Stomach (tissue), 9 donors: ENCODE results near the gene OR7G3. TPM values are rescaled to one million over a fixed set of nuclear protein-coding genes. Genes with fewer than 3 reads are reported as not detected.

Experiments used
- DNase-seq, 2 donors: peaks; one replicate each; pipeline versions ENCODE4 v3.0.0 to v3.0.0-alpha.2; 2013 to 2019
- H3K27ac ChIP-seq, 5 donors: fragments of 200-600 bp in 4 of 5; sonication (generic) in 4 of 5; one replicate each; pipeline ENCODE4 v1.5.1; 2013 to 2019; ENCODE audit warnings: mild to moderate bottlenecking in 1 of 5, moderate library complexity in 1 of 5
- H3K27me3 ChIP-seq, 3 donors: fragments of 200-600 bp; sonication (generic); one replicate each; pipeline ENCODE4 v1.5.1; 2017 to 2019; ENCODE audit warnings: mixed run types in 1 of 3
- H3K36me3 ChIP-seq, 4 donors: fragments of 200-600 bp; sonication (generic); 1 replicate in 3 of 4; 2 replicates in 1 of 4; pipeline ENCODE4 v1.5.1; 2016 to 2019
- H3K4me1 ChIP-seq, 4 donors: fragments of 200-600 bp; sonication (generic); one replicate each; pipeline ENCODE4 v1.5.1; 2016 to 2019
- H3K4me3 ChIP-seq, 4 donors: fragments of 200-600 bp; sonication (generic) in 3 of 4; one replicate each; pipeline ENCODE4 v1.5.1; 2016 to 2019; ENCODE audit warnings: mild to moderate bottlenecking in 1 of 4
- H3K9me3 ChIP-seq, 4 donors: fragments of 200-600 bp; sonication (generic); one replicate each; pipeline ENCODE4 v1.5.1; 2016 to 2019
- EP300 ChIP-seq: sonication (generic); formaldehyde crosslinking; IDR thresholded peaks from one replicate; pipeline ENCODE4 v1.6.1; 2017; ENCODE audit warnings: antibody characterized with exemption
- POLR2A ChIP-seq, 4 donors: fragments of 450-650 bp; IDR thresholded peaks; one replicate each; pipeline ENCODE4 v1.6.1; 2016; ENCODE audit warnings: antibody characterized with exemption in 4 of 4, control low read depth in 2 of 4, mild to moderate bottlenecking in 1 of 4, moderate library complexity in 1 of 4
- POLR2AphosphoS5 ChIP-seq, 3 donors: sonication (generic); formaldehyde crosslinking; IDR thresholded peaks; one replicate each; pipeline ENCODE4 v1.6.1; 2016; ENCODE audit warnings: antibody characterized with exemption in 3 of 3
- WGBS, 5 donors: extraction: QIAGEN DNeasy Blood & Tissue Kit in 3 of 5; methylation state at CpG; one replicate each; pipeline versions ENCODE4 v1.1.5 to v1.1.7; 2013 to 2018; 5-methylcytosine and 5-hydroxymethylcytosine counted together
- intact Hi-C: fragments of 100-400 bp; cut with DNase I; formaldehyde crosslinking; loops from one replicate; pipeline ENCODE4 v1.15.1; 2023; ENCODE audit warnings: low total_unique reads
- polyA plus RNA-seq, 3 donors: library from polyadenylated mRNA; stranded (reverse); fragments of 200-250 nt; gene quantifications; one replicate each; pipeline ENCODE4 v1.2.3, GENCODE V29; 2013
- total RNA-seq, 5 donors: library from RNA; depleted of rRNA; stranded (reverse); fragments of >200 nt; gene quantifications; one replicate each; pipeline versions ENCODE4 v1.1.0 to v1.2.3, GENCODE V29; 2014 to 2016
- TF ChIP-seq, protein P1 (sequence below), 7 experiments: fragments of 450-650 bp in 4 of 7; fragments of 200-600 bp in 3 of 7; sonication (generic) in 3 of 7; IDR thresholded peaks; one replicate each; pipeline ENCODE4 v1.5.1; 2016 to 2019; ENCODE audit warnings: antibody characterized with exemption in 7 of 7, control low read depth in 2 of 7, mild to moderate bottlenecking in 1 of 7
- donor health status: healthy with polysubstance abuse.
- donor health status: Bipolar disorder and iron deficiency.
- donor health status: healthy.

Gene OR7G3
- total and polyA plus RNA-seq, 8 donors: not detected

DNA sequence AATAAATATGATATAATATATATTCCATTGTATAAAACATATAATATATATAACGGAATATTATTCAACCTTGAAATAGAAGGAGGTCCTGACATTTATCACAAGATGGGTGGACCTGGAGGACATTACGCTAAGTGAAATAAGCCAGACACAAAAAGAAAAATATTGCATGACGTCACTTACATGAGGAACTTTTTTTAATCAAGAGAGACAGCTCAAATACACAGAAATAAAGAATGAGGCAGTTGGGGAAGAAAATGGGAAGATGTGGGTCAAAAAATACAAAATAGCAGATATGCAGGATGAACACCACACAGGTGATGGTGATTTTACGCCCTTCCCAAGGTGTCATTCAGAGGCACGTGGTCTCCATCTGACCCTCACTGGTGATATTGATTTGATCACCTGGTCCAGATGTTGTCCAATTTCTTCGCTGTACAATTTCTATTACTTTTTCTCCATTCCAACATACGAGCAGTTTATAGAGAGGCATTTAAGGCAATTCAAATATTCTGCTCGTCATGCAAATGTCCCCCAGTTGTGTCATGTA is 12.9 kb upstream of the OR7G3 start:
- Histone ChIP-seq H3K27ac (peak overlapping the region; percentile 78 to 93 (median 90)), H3K36me3 (peaks cover 0 to 5% (median 2%) of the 10 kb centered on the region in 4 donors), H3K9me3 (peaks cover 1 to 4% (median 3%) of the 10 kb centered on the region in 4 donors), H3K4me1 (peaks cover 8 to 34% (median 24%) of the 10 kb centered on the region in 4 donors), H3K4me3 (peak overlapping the region; percentile 71 to 85 (median 78)), H3K27me3 (peaks cover 0 to 6% (median 5%) of the 10 kb centered on the region in 3 donors)
- DNase-seq: no peak
- TF ChIP-seq EP300 (no peak), POLR2A (IDR thresholded peaks at IDR 0.05) (no peak), POLR2AphosphoS5 (IDR thresholded peaks at IDR 0.05) (no peak)
- TF ChIP-seq, protein P1, sequence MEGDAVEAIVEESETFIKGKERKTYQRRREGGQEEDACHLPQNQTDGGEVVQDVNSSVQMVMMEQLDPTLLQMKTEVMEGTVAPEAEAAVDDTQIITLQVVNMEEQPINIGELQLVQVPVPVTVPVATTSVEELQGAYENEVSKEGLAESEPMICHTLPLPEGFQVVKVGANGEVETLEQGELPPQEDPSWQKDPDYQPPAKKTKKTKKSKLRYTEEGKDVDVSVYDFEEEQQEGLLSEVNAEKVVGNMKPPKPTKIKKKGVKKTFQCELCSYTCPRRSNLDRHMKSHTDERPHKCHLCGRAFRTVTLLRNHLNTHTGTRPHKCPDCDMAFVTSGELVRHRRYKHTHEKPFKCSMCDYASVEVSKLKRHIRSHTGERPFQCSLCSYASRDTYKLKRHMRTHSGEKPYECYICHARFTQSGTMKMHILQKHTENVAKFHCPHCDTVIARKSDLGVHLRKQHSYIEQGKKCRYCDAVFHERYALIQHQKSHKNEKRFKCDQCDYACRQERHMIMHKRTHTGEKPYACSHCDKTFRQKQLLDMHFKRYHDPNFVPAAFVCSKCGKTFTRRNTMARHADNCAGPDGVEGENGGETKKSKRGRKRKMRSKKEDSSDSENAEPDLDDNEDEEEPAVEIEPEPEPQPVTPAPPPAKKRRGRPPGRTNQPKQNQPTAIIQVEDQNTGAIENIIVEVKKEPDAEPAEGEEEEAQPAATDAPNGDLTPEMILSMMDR (IDR thresholded peaks at IDR 0.05): no peak
- intact Hi-C loops: no loop called here
- 27 to 32% (median 31%) methylated on average over 8 of the region's 8 CpGs for WGBS, 5 donors

DNA sequence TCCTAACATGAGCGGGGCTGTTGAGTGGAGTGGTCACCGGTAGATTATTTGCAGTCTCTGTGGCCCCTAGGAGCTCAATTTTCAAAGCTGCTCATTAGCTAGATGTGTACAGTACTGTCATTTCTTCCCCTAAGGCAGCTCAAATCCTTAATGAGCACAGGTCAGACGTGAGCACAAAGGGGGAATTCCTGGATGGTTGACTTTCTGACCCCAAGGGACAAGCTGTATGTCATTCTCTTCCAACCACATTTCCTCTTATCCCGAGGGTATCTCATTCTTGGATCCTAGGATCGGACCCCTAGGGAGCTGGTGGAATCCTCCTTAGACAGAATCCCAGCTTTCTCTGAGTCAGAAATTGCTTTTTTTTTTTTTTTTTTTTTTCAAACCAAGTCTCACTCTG is 5.7 kb upstream of the OR7G3 start:
- 51 to 66% (median 64%) methylated on average over 5 of the region's 5 CpGs for WGBS, 5 donors
- no peak overlapping the region for H3K4me3 ChIP-seq
- TF ChIP-seq POLR2AphosphoS5 (IDR thresholded peaks at IDR 0.05): no peak
- no peak for TF ChIP-seq EP300
- TF ChIP-seq, protein P1 (IDR thresholded peaks at IDR 0.05): no peak
- no peak for TF ChIP-seq POLR2A (IDR thresholded peaks at IDR 0.05)
- H3K36me3 ChIP-seq: no peaks in the 10 kb centered on the region
- H3K27ac ChIP-seq: no peak overlapping the region
- no peaks in the 10 kb centered on the region for H3K9me3 ChIP-seq
- DNase-seq: no peak
- intact Hi-C loops: no loop called here
- peaks cover 0 to 31% (median 5%) of the 10 kb centered on the region in 3 donors for H3K27me3 ChIP-seq
- peaks cover 0 to 4% (median 0%) of the 10 kb centered on the region in 4 donors for H3K4me1 ChIP-seq

DNA sequence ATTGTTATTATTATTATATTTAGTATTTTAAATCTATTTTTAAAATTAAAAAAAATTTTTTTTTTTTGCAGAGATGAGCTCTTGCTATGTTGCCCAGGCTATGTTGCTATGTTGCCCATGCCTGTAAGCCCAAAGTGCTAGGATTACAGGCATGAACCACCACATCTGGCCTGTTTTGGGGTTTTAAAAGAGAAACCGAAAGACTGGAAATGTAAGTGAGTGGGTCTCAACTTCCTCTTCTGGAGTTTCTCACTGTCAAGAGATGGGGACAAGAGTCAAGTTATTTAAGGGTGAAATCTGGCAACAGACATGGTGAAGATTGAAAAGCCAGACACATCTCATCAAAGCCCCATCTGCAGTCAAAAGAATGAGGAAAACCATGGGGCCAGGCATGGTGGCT is 4.2 kb upstream of the OR7G3 start:
- H3K27ac ChIP-seq: no peak overlapping the region
- intact Hi-C loops: no loop called here
- 39 to 85% (median 71%) methylated on average over 1 of the region's 1 CpG for WGBS, 5 donors
- H3K36me3 ChIP-seq: no peaks in the 10 kb centered on the region
- H3K4me1 ChIP-seq: no peaks in the 10 kb centered on the region
- H3K4me3 ChIP-seq: no peak overlapping the region
- no peaks in the 10 kb centered on the region for H3K9me3 ChIP-seq
- H3K27me3 ChIP-seq: peaks cover 0 to 42% (median 5%) of the 10 kb centered on the region in 3 donors
- peak in 1 of 2 donors; percentile 12 for DNase-seq
- TF ChIP-seq EP300 (no peak), POLR2AphosphoS5 (IDR thresholded peaks at IDR 0.05) (no peak), POLR2A (IDR thresholded peaks at IDR 0.05) (no peak)
- TF ChIP-seq, protein P1 (IDR thresholded peaks at IDR 0.05): no peak

DNA sequence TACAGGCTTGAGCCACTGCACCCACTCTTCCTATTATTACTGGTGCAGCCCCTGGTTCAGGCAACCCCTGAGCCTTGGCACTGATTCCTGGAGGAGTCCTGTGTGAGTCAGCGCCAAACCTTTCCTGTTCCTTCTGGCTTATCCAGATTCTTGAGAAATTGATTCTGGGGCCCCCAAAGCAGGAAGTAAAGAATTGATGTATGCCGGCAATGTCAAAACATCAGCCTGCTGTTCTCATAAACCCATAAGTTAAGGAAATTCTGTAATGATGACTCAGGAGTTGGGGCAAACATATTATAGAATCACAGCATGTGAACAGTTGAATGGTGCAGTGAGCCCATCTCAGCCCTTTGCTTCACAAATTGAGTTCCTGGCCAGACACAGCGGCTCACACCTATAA is 1.4 kb upstream of the OR7G3 start:
- no peak overlapping the region for H3K4me3 ChIP-seq
- no peaks in the 10 kb centered on the region for H3K36me3 ChIP-seq
- H3K27ac ChIP-seq: no peak overlapping the region
- H3K4me1 ChIP-seq: no peaks in the 10 kb centered on the region
- peaks cover 0 to 34% (median 0%) of the 10 kb centered on the region in 3 donors for H3K27me3 ChIP-seq
- no peak for DNase-seq
- H3K9me3 ChIP-seq: no peaks in the 10 kb centered on the region
- TF ChIP-seq POLR2A (IDR thresholded peaks at IDR 0.05) (no peak), EP300 (no peak), POLR2AphosphoS5 (IDR thresholded peaks at IDR 0.05) (no peak)
- TF ChIP-seq, protein P1 (IDR thresholded peaks at IDR 0.05): no peak
- intact Hi-C loops: no loop called here
- WGBS, 5 donors: 56 to 74% (median 60%) methylated on average over 3 of the region's 3 CpGs
